Smooth muscle cell of trachea (primary cell): Measurements from ENCODE around the gene ISM1. TPM values are rescaled to one million over a fixed set of nuclear protein-coding genes. Genes with fewer than 3 reads are reported as not detected.

Experiments
- total RNA-seq: library from RNA; depleted of rRNA; stranded (reverse); fragments of >200 nt; gene quantifications from 2 replicates; pipeline ENCODE4 v1.2.1, GENCODE V29; 2014

The ISM1 gene
- under 0.01 TPM in 1 of 2 replicates, not detected in the other for total RNA-seq

GRCh38 chr20:13220904-13221297, at the start of gene ISM1:
Gene ISM1 (plus strand): TSS chr20:13221274. CDS start chr20:13221777, 503 bp downstream.

Other genes with a start within 250 kb of the ISM1 start
- gene SPTLC3, start 212.3 kb upstream of the ISM1 start, total RNA-seq, result 5.8 and 9.6 TPM in 2 replicates